ENCODE results near the gene ZNRD2.

The ZNRD2 gene

DNA sequence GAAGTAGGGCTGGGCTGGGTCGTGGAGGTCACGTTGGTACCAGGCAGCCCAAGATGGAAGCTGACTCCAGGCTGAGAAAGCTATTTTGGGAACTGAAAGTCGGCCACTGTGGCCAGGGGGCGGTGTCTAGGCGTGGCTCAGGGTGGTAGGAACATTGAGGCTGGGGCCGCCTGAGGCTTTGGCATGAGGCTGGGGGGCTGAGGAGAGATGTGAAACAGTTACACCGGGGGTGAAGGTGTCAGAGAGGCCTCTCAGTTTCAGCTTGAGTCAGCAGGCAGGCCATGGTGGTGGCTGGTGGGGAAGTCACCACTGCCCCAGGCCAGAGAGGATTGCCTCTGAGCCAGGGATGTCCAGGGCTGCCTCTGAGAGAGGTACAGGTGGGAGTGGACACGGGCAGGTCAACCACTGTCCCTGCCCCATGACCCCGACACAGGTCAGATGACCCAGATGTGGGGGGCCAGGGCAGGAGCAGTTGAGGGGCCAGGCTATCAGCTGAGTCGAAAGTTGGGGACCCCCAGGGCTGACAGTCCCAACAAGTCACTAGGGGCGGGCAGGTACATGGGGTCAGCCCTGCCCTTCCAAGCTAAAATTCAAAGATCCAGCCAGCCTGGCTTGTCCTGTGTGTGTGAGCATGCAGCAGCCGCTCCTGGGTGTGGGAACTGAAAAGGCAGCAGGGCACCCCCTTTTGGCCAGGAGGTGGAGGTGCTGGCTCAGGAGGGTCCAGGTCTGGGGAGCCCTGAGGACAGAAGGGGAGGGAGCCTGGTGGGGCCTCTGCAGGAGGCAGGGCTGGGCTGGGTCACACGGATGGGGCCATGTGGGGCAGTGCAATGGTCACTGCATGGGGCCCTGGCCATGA, 18.1 kb downstream of the ZNRD2 start:
- peaks cover 48 to 70% (median 55%) of the 10 kb centered on the region in 10 experiments for H3K4me1 ChIP-seq
- H4K20me1 ChIP-seq, result peaks cover 3 to 82% (median 26%) of the 10 kb centered on the region in 11 experiments; a peak in 18 of 22 replicates
- H3K27ac ChIP-seq, result peak overlapping the region; percentile 70 to 91 (median 83)
- no peaks in the 10 kb centered on the region for H3K27me3 ChIP-seq
- peak overlapping the region; percentile 65 to 78 (median 75) for H3K9ac ChIP-seq
- peaks cover 65 to 80% (median 73%) of the 10 kb centered on the region in 11 experiments for H3K36me3 ChIP-seq
- no peaks in the 10 kb centered on the region for H3K9me3 ChIP-seq (replicated peaks in 1 of 11)
- H3K4me3 ChIP-seq, result peak overlapping the region; percentile 11 to 50 (median 36); a peak in 15 of 20 replicates
- TF ChIP-seq Cebpa-rat (IDR thresholded peaks at IDR 0.05), result no peak
- H3K4me2 ChIP-seq, result peak overlapping the region; percentile 78 to 99 (median 97)

DNA sequence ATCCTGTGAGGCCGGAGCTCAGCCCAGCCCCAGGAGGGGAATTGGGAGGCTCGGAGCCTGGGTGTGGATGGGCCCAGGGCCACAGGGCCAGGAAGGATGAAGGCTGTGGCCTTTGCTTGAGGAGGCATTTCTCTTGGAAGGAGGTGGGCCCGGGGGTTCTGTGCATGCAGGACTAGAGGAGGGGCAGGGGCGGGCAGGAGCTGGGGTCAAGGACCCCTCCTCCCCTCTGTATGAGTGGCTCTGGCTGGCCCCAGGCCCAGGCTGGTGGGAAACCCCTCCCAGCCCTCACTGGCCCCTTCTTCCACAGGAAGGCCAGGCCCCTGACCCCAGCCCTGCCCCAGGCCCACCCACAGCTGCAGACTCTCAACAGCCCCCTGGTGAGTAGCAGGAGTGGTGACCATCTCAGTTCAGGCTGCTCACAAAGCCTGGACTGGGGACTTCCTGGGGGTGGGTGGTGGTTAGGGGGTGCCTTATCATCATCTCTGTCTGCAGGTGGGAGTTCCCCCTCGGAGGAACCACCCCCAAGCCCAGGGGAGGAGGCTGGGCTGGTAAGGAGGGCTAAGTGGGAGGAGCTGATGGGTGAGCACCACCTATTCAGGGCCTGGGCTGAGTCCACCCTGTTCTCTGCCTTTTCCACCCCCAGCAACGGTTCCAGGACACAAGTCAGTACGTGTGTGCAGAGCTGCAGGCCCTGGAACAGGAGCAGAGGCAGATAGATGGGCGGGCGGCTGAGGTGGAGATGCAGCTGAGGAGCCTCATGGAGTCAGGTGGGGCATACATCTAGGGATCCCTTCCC, 19.4 kb downstream of the ZNRD2 start:
- Histone ChIP-seq H3K27me3 (no peaks in the 10 kb centered on the region), H3K9ac (peak overlapping the region in 9 of 11 experiments; percentile 32 to 78 (median 72); a peak in 15 of 22 replicates), H3K36me3 (peaks cover 56 to 76% (median 64%) of the 10 kb centered on the region in 11 experiments)

DNA sequence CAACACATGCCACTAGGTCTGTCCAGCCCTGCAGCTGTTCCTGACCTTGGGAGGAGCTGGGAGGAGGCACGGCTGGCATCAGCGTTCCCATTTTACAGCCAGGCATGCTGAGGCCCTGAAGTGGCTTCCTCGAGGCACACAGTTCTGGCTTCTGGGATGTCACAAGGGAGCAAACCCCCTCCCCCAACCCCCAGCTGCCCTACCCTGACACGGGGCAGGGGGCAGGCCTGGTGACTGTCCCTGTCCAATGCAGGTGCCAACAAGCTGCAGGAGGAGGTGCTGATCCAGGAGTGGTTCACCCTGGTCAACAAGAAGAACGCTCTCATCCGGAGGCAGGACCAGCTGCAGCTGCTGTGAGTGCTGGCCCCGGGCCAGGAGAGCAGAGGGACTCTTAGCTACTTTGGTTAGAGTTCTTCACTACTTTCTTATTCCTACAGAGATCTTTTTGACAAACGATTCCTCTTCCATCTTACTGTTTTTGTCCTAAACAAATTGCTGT, 20.0 kb downstream of the ZNRD2 start:
- H3K27ac ChIP-seq, result peak overlapping the region in 1 of 11 experiments; percentile 83; a peak in 2 of 22 replicates
- H3K4me1 ChIP-seq, result peaks cover 56 to 76% (median 65%) of the 10 kb centered on the region in 10 experiments
- no peaks in the 10 kb centered on the region for H3K27me3 ChIP-seq
- H3K9ac ChIP-seq, result peak overlapping the region in 5 of 11 experiments; percentile 65 to 77 (median 66); a peak in 1 of 22 replicates
- peaks cover 7 to 82% (median 33%) of the 10 kb centered on the region in 11 experiments; a peak in 18 of 22 replicates for H4K20me1 ChIP-seq
- no peak overlapping the region for H3K4me3 ChIP-seq
- H3K9me3 ChIP-seq (replicated peaks in 1 of 11), result no peaks in the 10 kb centered on the region
- H3K4me2 ChIP-seq, result peak overlapping the region in 4 of 11 experiments; percentile 93 to 99 (median 96); a peak in 4 of 22 replicates
- TF ChIP-seq Cebpa-rat (IDR thresholded peaks at IDR 0.05), result no peak
- peaks cover 50 to 69% (median 58%) of the 10 kb centered on the region in 11 experiments for H3K36me3 ChIP-seq

More for the DNA sequence above, 19.4 kb downstream of the ZNRD2 start:
- TF ChIP-seq Cebpa-rat (IDR thresholded peaks at IDR 0.05), result no peak
- no peaks in the 10 kb centered on the region for H3K9me3 ChIP-seq (replicated peaks in 1 of 11)
- H3K27ac ChIP-seq, result peak overlapping the region in 9 of 11 experiments; percentile 18 to 91 (median 44); a peak in 11 of 22 replicates
- H3K4me3 ChIP-seq, result no peak overlapping the region
- peaks cover 51 to 75% (median 60%) of the 10 kb centered on the region in 10 experiments for H3K4me1 ChIP-seq
- H3K4me2 ChIP-seq, result peak overlapping the region; percentile 78 to 99 (median 97)
- H4K20me1 ChIP-seq, result peaks cover 7 to 82% (median 29%) of the 10 kb centered on the region in 11 experiments; a peak in 18 of 22 replicates

DNA sequence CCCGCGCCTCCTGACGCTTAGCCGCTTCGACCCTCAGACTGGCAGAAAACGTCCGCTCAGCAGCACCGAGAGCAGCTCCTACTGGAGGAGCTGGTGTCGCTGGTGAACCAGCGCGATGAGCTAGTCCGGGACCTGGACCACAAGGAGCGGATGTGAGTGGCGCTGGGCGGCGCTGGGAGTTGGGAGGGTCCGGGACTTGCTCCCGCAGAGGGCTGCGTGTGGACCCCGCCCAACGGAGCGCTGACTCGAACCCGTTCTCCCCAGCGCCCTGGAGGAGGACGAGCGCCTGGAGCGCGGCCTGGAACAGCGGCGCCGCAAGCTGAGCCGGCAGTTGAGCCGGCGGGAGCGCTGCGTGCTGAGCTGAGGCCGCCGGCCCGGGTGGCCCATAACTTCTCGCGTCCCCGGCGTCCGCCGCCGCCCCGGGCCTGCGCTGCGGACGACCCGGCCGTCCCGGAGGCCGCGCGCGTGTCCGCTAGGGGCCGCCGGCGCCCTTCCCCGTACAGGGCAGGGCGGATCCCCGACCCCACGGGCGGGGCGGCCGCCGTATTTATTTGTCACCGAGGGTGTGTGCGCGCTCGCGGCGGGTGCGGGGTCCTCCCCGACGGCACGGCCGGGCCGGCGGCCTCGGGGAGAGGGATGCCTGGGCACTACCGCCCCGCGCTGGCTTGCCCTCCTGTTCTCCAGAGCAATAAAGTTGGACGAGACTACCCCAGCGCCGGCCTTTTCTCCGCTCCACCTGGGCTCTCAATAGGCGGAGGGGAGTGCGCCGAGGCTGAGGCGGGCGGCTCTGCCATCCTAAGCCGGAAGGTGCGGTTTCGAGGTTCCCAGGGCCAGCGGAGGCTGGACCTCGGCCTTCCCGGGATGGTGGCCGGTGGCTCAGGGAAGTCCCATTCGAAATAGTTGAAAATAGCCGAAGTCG, 21.9 kb downstream of the ZNRD2 start:
- peaks cover 7 to 84% (median 33%) of the 10 kb centered on the region in 11 experiments; a peak in 18 of 22 replicates for H4K20me1 ChIP-seq

DNA sequence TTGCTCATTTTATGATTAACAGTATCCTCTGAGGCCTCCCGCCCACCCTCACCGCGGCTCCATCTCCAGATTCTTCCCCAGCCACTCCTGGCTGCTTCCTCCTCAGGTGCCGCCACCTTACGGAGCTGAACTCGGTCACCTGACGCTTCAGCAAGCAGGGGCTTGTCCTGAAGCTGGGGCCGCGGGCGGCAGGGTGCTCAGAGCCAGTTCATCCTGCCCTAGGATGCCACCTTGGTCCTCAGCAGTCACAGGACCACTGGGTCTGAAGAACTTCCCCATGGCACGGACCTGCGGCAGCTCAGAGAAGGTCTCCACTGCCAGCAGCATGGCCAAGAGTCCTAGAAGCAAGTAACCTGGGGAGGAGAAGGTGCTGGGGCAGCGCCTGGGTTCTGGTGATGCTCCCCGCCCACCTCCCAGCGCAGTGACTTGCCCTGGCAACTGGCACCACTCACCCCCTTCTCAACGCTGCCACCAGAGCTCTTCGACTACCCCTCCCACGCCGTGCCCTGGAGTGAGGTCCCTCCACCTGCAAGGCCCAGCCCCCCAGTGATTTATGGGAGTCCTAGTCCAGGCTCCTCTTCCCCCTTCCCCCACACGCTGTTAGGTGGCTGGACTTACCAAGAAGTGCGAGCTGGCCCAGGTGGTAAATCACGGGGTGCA, 22.7 kb downstream of the ZNRD2 start:
- peaks cover 13 to 91% (median 36%) of the 10 kb centered on the region in 11 experiments; a peak in 19 of 22 replicates for H4K20me1 ChIP-seq
- H3K27ac ChIP-seq, result no peak overlapping the region
- H3K9ac ChIP-seq, result peak overlapping the region in 1 of 11 experiments; percentile 34; a peak in 1 of 22 replicates
- peaks cover 44 to 56% (median 50%) of the 10 kb centered on the region in 11 experiments for H3K36me3 ChIP-seq
- no peak overlapping the region for H3K4me3 ChIP-seq
- H3K4me2 ChIP-seq, result peak overlapping the region in 3 of 11 experiments; percentile 31 to 51 (median 47); a peak in 4 of 22 replicates
- peaks cover 38 to 68% (median 59%) of the 10 kb centered on the region in 10 experiments for H3K4me1 ChIP-seq
- H3K9me3 ChIP-seq (replicated peaks in 1 of 11), result no peaks in the 10 kb centered on the region
- no peak for TF ChIP-seq Cebpa-rat (IDR thresholded peaks at IDR 0.05)
- no peaks in the 10 kb centered on the region for H3K27me3 ChIP-seq

More for the DNA sequence above, 21.9 kb downstream of the ZNRD2 start:
- Histone ChIP-seq H3K4me1 (peaks cover 46 to 69% (median 61%) of the 10 kb centered on the region in 10 experiments), H3K27ac (no peak overlapping the region), H3K9me3 (replicated peaks in 1 of 11) (no peaks in the 10 kb centered on the region), H3K9ac (no peak overlapping the region), H3K4me3 (no peak overlapping the region), H3K27me3 (no peaks in the 10 kb centered on the region), H3K36me3 (peaks cover 38 to 50% (median 44%) of the 10 kb centered on the region in 11 experiments), H3K4me2 (no peak overlapping the region; a peak in 1 of 22 replicates)
- no peak for TF ChIP-seq Cebpa-rat (IDR thresholded peaks at IDR 0.05)

DNA sequence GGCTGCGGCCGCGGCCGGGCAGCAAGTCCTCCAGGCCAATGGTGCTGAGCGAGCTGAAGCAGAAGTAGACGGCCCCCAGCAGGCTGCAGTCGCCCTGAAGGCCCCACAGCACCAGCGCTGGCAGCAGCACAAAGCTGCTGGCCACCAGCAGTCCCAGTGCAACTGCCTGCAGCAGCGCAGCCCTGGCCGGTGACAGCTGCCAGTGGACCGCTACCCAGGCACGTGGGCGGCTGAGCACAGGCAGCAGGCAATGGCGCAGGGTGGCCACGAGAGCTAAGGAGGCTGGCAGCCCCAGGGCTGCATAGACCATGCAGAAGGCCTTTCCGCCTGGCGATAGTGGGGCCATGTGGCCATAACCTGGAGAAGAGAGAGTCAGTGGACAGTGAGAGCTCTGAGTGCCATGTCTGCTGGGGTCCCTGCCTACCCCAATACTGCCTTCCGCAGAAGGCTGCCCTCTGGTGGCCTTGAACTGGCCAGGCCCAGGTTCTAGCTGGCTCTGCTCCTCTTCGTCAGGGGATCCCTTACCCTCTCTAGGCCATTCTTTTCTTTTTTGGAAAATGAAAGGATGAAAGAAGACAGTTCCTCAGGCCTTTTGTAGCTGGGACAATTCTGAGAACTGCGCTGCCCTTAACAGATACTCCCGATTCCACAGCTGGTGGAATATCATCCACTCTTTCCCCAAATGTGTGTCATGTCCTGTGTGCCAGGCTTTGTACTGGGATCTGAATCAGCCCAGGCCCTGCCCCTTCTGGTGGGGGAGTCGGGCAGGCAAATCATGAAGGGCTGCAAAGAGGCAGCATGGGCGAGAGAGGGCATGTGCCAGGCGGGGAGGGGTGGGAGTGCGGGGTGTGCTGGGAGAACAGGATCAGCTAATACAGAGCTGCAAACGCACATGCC, 23.5 kb downstream of the ZNRD2 start:
- no peaks in the 10 kb centered on the region for H3K9me3 ChIP-seq (replicated peaks in 1 of 11)
- peaks cover 20 to 93% (median 33%) of the 10 kb centered on the region in 11 experiments; a peak in 19 of 22 replicates for H4K20me1 ChIP-seq
- H3K4me1 ChIP-seq, result peaks cover 31 to 65% (median 53%) of the 10 kb centered on the region in 10 experiments
- peak overlapping the region in 1 of 11 experiments; percentile 4; a peak in 1 of 22 replicates for H3K27ac ChIP-seq
- peaks cover 52 to 64% (median 58%) of the 10 kb centered on the region in 11 experiments for H3K36me3 ChIP-seq
- H3K9ac ChIP-seq, result peak overlapping the region in 5 of 11 experiments; percentile 2 to 34 (median 25); a peak in 3 of 22 replicates
- H3K27me3 ChIP-seq, result no peaks in the 10 kb centered on the region
- H3K4me3 ChIP-seq, result no peak overlapping the region
- TF ChIP-seq Cebpa-rat (IDR thresholded peaks at IDR 0.05), result no peak
- H3K4me2 ChIP-seq, result peak overlapping the region in 4 of 11 experiments; percentile 9 to 51 (median 39); a peak in 7 of 22 replicates
